NCI-H510A treated with DMSO at 0.1 percent for 48 hours (cell line): ENCODE data around the gene MAIP1.

ENCODE experiments used
- DNase-seq: peaks from one replicate; lab custom pipeline; 2025; lab: John Stamatoyannopoulos, UW

The MAIP1 gene

GRCh38 chr2:199991691-199992090, 36.3 kb downstream of the MAIP1 start:
- DNase-seq = no peak

- no peak for DNase-seq
These were observed 36.9 kb downstream of the MAIP1 start for GRCh38 chr2:199992296-199992695.

- DNase-seq = no peak
These were observed 39.0 kb downstream of the MAIP1 start for GRCh38 chr2:199994371-199994770.

- no peak for DNase-seq
These were observed 39.5 kb downstream of the MAIP1 start for GRCh38 chr2:199994896-199995295.

- no peak for DNase-seq
These were observed 41.9 kb downstream of the MAIP1 start for GRCh38 chr2:199997296-199997695.

- no peak for DNase-seq
These were observed 43.8 kb downstream of the MAIP1 start for GRCh38 chr2:199999166-199999565.

GRCh38 chr2:200000444-200001163, 45.2 kb downstream of the MAIP1 start:
- no peak for DNase-seq

- DNase-seq = no peak
These were observed 48.1 kb downstream of the MAIP1 start for GRCh38 chr2:200003444-200003843.

- DNase-seq = no peak
These were observed 50.3 kb downstream of the MAIP1 start for GRCh38 chr2:200005675-200006074.

- no peak for DNase-seq
These were observed 51.9 kb downstream of the MAIP1 start for GRCh38 chr2:200007306-200007705.

GRCh38 chr2:200012401-200012800, 57.0 kb downstream of the MAIP1 start:
- DNase-seq = no peak
